ENCODE measurements around the gene WDR90.

WDR90 gene

DNA sequence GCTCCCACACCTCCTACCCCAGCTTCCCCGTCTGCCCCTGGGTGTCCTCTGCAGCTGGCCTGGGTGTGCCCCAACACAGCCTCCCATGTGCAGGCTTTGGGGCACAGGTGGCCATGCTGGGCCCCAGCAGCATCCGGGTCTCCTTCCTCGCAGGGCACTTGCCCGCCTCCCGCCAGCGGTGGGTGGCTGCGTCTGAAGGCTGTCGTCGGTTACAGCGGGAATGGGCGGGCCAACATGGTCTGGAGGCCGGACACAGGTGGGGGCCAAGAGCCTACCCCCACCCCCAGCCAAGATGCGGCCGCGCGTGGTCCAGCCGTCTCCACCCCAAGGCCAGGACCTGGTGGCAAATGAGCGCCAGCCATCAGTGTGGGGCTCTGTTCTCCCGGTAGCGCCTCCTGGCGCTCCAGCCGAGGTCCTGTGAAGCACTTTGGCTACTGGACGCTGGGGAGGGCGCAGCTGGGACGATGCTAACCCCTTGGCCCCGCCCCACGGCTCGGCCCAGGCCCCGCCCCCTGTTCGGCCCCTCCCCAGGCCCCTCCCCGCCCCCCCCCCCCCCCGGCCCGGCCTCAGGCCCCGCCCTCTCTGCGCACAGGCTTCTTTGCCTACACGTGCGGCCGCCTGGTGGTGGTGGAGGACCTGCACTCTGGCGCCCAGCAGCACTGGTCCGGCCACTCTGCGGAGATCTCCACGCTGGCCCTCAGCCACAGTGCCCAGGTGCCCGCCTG lies 11.5 kb downstream of the WDR90 start:
- no peak for DNase-seq (ENCODE audit: low read depth, low spot score)

DNA sequence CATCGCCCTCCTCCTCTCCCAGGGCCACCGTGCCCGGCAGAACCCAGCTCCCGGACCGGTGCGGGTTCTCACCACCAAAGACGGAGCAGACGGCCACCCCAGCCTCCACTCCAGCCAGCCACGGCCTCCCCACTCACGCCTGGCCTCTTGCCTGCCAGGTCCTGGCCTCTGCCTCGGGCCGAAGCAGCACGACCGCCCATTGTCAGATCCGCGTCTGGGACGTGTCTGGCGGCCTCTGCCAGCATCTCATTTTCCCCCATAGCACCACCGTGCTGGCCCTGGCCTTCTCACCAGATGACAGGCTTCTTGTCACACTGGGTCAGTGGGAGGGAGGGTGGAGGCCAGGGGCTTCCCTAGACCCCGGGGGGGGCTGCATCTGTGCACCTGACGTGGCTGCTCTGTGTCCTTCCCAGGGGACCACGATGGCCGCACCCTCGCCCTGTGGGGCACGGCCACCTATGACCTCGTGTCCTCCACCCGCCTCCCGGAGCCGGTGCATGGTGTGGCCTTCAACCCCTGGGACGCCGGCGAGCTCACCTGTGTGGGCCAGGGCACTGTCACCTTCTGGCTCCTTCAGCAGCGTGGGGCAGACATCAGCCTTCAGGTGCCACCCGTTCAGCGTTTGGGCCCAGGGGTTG lies 12.1 kb downstream of the WDR90 start:
- no peak for DNase-seq (ENCODE audit: low read depth, low spot score)

DNA sequence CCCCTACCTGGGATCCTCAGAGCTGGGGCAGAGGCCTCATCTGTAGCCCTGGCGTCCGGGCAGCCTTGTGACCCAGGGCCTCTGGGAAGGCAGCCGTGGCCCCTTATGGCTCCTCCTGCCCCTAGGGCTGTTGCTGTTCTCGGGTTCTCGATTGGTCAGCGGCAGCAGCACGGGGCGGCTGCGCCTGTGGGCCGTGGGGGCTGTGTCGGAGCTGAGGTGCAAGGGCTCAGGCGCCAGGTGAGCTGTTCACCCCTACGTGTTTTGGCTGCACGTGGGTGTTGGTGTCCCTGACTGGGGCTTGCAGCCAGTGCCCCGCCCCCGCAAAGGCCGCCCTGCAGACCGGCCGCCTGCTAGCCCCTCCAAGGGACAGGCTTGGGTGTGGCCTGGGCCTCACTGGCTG lies 12.9 kb downstream of the WDR90 start:
- DNase-seq (ENCODE audit: low read depth, low spot score) = no peak

DNA sequence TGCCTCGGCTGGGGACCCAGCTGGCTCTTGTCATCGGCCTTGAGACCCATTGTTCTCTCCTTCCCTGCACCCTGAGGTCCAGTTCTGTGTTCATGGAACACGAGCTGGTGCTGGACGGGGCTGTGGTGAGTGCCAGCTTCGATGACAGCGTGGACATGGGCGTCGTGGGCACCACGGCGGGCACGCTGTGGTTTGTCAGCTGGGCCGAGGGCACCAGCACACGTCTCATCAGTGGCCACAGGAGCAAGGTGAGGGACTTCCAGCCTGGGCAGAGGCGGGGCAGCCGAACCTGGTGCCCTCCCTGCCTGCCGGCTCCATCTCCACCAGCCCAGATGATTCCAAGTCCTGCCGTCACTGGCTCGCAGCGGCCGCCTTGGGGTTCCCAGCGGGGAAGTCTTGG lies 13.4 kb downstream of the WDR90 start:
- DNase-seq (ENCODE audit: low read depth, low spot score) = no peak

DNA sequence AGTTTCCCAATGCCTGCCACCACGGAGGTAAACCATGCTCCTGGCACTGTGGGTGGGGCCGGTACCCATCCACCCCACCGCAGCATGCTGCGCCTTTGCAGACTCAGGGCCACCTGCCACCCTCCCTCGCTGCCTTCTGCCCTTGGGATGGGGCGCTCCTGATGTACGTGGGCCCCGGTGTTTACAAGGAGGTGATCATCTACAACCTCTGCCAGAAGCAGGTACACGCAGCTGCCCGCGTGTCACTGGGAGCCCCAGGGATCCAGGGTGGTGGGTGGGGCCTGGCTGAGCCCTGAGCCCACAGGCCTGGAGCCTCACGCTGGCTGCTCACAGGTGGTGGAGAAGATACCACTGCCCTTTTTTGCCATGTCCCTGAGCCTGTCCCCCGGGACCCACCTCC lies 17.4 kb downstream of the WDR90 start:
- DNase-seq (ENCODE audit: low read depth, low spot score) = no peak

DNA sequence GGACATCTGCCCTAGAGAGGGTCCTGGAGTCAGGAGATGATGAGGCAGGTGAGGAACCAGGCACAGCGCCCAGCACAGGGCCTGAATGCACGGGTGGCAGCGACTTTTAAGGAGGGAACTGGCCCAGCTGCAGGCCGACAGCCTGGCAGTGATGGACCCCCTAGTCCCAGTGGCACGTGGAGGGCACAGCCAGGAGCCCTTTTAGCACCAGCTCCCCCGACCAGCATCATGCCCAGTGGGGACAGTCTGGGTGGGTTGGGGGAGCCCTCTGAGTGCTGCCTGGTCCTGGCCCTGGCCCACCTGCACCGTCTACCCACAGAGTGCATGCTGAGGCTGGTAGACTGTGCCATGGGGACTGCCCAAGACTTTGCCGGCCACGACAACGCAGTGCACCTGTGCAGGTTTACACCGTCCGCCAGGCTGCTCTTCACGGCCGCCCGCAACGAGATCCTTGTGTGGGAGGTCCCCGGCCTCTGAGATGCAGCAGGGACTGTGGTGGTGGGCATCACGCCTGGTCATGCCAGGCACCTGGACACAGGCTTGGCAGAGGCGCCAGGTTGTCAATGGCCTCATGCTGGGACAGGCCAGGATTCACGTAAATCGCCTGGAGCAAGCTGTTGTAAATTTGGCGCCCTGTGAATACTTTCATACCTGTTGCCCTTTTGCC lies 18.1 kb downstream of the WDR90 start:
- DNase-seq (ENCODE audit: low read depth, low spot score) = no peak

DNA sequence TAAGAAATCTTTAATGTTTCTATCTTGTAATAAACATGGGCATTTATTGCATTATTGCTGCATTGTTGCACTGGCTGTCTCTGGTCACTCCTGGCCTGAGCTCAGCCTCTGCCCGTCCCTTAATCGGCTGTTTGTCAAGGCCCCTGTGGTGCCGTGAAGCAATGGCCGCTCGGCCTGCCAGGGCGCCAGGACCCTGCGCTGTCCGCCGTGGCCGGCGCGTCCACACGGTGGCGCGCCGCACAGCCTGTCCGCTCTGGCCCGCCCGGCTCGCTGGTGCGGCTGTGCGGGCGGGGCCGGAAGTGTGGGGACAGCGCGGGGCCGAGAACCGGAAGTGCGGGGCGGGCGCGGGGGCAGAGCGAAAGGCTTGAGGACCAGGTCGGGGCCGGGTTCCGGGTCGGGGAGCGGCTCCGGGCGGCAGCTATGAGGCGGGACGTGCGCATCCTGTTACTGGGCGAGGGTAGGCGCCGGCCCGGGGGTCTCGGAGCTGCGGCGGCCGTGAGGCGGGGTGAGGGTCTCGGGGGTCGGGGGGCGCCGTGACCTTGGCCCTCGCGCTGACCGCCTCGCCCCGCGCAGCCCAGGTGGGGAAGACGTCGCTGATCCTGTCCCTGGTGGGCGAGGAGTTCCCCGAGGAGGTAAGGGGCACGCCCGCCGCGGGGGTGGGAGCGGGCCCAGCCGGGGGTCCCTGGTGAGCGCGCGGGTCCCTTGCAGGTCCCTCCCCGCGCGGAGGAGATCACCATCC lies 18.8 kb downstream of the WDR90 start, which contains the start of gene RHOT2:
TSS of gene RHOT2 (plus strand) at position 353 of the 739 bp plus-strand sequence. CDS start at position 421, 68 bp downstream.
- no peak for DNase-seq (ENCODE audit: low read depth, low spot score)

DNA sequence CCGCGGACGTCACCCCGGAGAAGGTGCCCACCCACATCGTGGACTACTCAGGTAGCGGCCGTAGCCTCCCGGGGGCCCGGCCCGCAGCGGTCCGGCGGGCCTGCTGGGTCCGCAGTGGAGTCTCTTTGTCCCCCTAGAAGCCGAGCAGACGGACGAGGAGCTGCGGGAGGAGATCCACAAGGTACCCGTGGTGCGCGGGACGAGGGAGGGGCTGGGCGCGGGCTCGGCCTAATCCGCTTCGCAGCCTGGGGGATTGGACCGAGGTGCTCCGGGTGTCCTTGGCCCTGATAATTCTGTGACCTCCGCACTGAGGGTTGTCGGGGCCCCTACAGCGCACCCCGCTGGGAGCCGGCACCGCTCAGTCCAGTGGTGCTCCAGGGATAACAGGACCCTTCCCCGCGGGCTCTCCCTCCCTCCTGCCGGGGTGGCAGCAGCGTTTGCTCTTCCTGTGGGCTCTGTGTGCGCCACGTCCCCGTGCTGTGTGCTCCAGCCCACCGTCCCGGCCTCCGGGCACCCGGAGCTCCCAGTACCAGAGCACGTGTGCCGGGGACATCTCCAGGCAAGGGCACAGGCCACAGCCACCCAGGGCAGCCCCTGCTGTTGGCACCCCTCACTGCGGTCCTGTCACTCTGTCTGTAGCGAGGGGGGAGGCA lies 19.5 kb downstream of the WDR90 start:
- no peak for DNase-seq (ENCODE audit: low read depth, low spot score)

DNA sequence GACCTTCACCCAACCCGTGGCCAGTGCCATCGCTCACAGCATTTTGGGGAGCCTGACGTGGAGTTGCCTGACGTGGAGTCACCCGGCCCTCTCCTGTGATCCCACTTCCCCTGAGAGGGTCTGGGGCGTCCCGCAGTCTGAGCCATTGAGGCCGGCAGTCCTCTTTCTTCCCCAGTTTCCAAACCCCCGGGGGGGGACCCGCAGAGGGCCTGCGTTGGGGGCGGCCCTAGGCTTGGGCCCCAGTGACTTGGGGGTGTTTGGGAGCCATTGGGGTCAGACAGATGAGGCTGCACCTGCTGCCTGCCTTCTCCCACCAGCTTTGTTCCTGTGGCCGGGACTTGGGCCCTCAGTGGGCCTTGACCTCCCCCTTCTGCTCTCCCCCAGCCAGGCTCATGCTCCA lies 20.5 kb downstream of the WDR90 start:
- DNase-seq (ENCODE audit: low read depth, low spot score) = no peak

DNA sequence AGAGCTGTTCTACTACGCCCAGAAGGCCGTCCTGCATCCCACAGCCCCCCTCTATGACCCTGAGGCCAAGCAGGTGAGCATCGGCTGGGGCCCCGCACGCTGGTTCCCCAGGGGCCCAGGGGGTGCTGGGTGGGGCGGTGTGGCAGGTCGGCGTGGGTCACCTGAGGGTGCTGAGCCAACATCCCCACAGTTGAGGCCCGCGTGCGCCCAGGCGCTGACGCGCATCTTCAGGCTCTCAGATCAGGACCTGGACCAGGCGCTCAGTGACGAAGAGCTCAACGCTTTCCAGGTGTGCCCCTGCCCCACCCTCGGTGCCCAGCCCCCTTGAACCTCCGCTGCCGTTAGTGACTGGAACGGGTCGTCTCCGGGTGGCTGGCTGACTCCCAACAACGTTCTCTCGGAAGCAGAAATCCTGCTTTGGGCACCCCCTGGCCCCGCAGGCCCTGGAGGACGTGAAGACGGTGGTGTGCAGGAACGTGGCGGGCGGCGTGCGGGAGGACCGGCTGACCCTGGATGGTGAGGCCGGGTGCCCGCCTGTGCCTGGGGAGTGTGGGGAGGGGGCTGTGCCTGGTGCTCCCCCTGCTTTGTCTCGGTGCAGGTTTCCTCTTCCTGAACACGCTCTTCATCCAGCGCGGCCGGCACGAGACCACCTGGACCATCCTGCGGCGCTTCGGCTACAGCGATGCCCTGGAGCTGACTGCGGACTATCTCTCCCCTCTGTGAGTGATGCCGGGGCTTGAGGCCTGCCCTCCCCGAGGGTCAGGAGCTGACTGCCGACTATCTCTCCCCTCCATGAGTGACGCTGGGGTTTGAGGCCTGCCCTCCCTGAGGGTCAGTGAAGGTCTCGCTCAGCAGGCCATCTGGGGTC lies 21.6 kb downstream of the WDR90 start:
- no peak for DNase-seq (ENCODE audit: low read depth, low spot score)

DNA sequence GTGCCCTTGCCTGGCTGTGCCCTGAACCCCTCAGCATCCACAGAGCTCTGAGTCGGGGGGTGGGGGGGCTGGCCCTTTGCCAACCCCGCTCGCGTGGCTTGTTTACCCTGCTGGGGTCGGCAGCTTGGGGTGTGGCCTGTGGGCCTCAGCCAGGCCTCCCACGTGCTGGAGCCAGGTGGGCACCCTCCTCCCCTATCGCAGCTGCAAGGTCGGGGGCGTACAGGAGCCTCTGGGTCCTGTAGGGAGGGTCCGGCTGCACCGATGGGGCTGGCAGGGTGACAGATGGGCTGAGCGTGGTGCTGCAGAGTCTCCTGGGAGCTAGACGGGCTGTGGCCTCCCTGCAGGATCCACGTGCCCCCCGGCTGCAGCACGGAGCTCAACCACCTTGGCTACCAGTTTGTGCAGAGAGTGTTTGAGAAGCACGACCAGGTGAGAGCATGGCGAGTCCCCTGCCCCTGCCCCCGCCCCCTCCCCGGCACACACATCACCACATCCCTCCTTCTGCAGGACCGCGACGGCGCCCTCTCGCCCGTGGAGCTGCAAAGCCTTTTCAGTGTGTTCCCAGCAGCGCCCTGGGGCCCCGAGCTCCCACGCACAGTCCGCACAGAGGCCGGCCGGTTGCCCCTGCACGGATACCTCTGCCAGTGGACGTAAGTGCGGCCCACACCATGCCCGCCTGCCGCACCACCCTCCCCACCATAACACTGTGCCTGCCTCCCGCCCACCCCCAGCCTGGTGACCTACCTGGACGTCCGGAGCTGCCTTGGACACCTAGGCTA lies 22.4 kb downstream of the WDR90 start:
- no peak for DNase-seq (ENCODE audit: low read depth, low spot score)

DNA sequence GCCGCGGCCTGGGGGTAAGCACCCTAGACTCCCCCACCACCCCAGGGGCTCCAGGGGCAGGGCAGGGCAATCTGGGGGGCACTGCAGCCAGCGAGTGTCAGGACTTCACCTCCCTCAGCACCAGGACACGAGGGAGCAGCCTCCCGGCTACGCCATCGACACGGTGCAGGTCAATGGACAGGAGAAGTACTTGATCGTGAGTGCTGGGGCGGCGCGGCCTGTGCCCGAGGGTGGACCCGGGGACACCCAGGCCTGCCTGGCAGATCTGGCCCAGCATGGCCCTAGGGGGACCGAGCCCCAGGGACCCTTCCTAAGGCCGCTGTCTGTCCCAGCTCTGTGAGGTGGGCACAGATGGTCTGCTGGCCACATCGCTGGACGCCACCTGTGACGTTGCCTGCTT lies 23.2 kb downstream of the WDR90 start:
- no peak for DNase-seq (ENCODE audit: low read depth, low spot score)

DNA sequence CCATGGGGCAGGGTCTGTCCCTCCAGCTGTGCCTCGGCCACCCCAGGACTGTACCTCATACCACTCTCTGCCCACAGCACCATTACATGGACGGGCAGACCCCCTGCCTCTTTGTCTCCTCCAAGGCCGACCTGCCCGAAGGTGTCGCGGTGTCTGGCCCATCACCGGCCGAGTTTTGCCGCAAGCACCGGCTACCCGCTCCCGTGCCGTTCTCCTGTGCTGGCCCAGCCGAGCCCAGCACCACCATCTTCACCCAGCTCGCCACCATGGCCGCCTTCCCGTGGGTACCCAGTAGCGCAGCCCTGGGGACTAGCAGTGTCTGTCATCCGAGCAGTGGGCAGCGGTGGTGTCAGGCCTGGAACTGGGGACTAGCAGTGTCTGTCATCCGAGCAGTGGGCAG lies 23.7 kb downstream of the WDR90 start:
- DNase-seq (ENCODE audit: low read depth, low spot score) = no peak

DNA sequence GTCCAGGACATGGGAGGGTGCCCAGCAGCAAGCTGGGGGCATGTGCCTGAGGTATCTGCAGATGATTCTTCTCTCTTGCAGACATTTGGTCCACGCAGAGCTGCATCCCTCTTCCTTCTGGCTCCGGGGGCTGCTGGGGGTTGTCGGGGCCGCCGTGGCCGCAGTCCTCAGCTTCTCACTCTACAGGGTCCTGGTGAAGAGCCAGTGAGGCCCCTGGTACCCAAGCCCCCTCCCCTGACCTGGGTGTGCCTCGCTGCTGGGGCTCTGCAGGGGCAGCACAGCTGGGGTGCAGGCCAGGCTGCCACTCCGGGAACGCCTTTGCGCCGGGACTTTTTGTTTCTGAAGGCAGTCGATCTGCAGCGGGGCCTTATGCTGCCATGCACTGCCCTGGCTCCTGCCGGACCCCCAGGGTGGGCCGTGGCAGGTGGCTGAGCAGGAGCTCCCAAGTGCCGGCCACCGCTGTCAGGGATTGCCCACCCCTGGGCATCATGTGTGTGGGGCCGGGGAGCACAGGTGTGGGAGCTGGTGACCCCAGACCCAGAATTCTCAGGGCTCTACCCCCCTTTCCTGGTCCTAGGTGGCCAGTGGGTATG lies 24.3 kb downstream of the WDR90 start:
- DNase-seq (ENCODE audit: low read depth, low spot score) = no peak

DNA sequence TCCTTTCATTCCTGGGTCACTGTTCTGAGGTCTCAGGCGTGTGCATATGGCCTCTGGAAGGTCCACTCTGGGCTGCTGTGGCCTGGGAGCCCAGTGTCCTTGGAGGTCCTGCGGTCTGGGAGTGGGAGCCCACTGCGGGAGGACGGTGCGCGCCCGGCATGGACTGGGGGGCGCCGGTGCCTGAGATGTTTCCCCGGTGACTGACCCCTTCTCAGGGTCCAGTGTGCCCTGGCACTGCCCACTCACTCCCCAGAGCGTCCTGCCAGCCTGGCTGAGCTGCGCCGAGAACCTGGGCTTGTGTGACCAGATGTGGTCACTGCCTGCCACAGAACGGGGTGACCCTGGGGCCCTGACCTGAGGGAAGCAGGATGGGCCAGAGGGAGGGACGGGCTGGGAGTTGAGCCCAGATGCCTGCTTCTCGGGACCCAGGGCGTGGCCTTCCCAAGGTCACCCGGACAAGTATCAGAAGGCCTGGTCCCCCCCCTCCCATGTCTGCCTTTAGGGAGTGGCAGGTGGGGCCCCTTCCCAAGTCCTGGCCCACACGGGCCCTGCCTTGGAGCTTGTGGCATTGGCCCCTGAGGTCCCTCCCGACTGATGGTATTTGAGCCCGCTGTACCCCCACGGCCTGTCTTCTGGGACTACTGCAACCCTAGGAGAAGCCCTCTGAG lies 25.2 kb downstream of the WDR90 start:
- no peak for DNase-seq (ENCODE audit: low read depth, low spot score)

DNA sequence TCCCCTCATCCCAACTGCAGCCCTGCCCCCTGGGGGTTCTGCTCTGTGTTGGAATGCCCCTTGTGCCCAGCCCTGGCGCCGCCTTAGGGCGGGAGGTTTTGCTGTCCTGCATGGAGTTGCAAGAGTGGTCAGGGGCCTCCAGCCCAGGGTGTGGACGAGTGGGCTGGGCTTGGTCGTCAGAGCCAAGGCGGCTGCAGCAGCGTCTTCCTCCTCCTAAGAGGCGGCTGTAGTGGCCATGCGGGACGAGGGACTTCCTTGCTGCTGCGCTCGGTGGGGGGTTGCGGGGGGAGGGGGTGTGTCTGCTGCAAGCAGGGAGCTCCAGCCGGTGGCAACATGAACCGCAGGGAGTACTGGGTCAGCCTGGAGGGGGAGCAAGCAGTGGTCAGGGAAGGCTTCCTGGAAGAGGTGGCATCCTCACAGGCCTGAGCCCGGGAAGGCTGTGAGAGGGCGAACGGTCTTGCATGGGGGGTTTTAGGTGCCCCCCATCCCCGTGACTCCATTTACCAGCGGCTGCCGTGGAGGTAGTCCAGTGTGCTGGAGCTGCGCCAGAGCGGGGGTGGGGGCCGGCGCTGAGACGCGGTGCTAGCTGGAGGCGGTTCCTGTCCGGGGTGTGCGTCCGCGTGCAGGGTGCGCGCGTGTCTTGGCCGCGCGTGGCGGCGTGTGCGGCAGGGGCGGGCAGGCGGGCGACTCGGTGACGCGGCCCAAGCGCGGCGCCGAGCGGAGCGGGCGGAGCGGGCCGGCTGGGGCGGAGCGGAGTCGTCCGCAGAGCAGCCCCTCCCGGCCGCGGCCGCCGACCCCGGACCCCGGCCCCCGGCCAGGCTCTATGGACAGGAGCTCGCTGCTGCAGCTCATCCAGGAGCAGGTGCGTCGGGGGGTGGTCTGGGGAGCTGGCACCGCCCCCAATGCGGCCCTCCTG lies 26.1 kb downstream of the WDR90 start, which contains the start of gene RHBDL1:
TSS of gene RHBDL1 (plus strand) at position 704 of the 916 bp plus-strand sequence. CDS start at position 824, 120 bp downstream.
- no peak for DNase-seq (ENCODE audit: low read depth, low spot score)

DNA sequence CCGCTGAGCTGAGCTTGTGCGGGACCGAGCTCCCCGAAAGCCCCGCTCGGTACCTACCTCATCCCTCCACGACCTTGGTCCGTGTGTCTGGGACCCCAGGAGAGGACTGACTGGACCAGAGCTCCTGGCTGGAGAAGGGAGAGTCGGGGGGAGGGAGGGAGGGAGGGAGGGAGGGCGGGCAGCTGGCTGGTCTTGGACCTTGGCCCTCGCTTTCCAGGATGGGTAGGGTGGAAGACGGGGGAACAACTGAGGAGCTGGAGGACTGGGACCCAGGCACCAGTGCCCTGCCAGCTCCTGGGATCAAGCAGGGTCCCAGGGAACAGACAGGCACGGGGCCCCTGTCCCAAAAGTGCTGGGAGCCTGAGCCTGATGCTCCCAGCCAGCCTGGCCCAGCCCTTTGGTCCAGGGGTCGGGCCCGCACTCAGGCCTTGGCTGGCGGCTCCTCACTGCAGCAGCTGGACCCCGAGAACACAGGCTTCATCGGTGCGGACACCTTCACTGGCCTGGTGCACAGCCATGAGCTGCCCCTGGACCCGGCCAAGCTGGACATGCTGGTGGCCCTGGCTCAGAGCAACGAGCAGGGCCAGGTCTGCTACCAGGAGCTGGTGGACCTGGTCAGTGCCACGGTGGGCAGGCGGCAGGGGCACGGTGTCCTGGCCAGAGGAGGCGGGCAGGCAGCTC lies 26.9 kb downstream of the WDR90 start:
- no peak for DNase-seq (ENCODE audit: low read depth, low spot score)

Measured in brain pericyte (primary cell).